Motor neuron (in vitro differentiated cells): Measurements from ENCODE around the gene ARL6IP5. TPM values are rescaled to one million over a fixed set of nuclear protein-coding genes. Genes with fewer than 3 reads are reported as not detected.

Experiments used
- ATAC-seq, 8 experiments: fragments of 200-7000 bp; cut with Tn5 transposase; replicated peaks in 6 of 8; 2 replicates each; pipeline ENCODE4 v1.8.0; 2021; ENCODE audit warnings: mild to moderate bottlenecking in 8 of 8, moderate library complexity in 8 of 8
- H3K27ac ChIP-seq, 2 donors: fragments of 250-450 bp; sonication (Bioruptor Pico); 2 replicates each; pipeline ENCODE4 v1.9.0; 2021; ENCODE audit warnings: antibody characterized with exemption in 2 of 2, mild to moderate bottlenecking in 2 of 2, moderate library complexity in 1 of 2
- H3K4me1 ChIP-seq, 2 donors: fragments of 250-450 bp; sonication (Bioruptor Pico); replicated peaks in 1 of 2; 2 replicates each; pipeline ENCODE4 v1.6.1; 2021; ENCODE audit warnings: antibody characterized with exemption in 2 of 2, mild to moderate bottlenecking in 2 of 2, moderate library complexity in 1 of 2
- H3K4me3 ChIP-seq, 5 donors: fragments of 250-450 bp; sonication (Bioruptor Pico); 2 replicates each; pipeline ENCODE4 v1.9.0; 2021; ENCODE audit warnings: antibody characterized with exemption in 5 of 5, mild to moderate bottlenecking in 5 of 5, moderate library complexity in 4 of 5
- WGBS, 10 experiments: fragments of 450-650 bp; shearing (Covaris generic); methylation state at CpG; one replicate each; pipeline ENCODE4 v1.0.0; 2022; 5-methylcytosine and 5-hydroxymethylcytosine counted together
- in situ Hi-C, 9 experiments: fragments of 400-800 bp; cut with MboI; loops; one replicate each; pipeline ENCODE4 v1.15.0; 2021; ENCODE audit warnings: low sequenced_read_pairs in 9 of 9, low pct_unique_long_range_greater_than_20kb in 2 of 9; ENCODE audit not compliant: unreplicated experiment in 9 of 9
- total RNA-seq, 8 experiments: library from RNA; unstranded; fragments of 300-600 nt; gene quantifications; 2 replicates each; pipeline versions ENCODE4 v1.2.3 to v1.2.4, GENCODE V29; 2022

Gene ARL6IP5
- 100 to 1,000 TPM in 2 of 8 experiments, 10 to 100 TPM in 6; 50.9 to 181 (median 77.8) TPM for total RNA-seq

- ATAC-seq, result peak; percentile 42 to 76 (median 68)
- in situ Hi-C loops, result no loop called here
- Histone ChIP-seq H3K4me3 (peak within 1 kb of the TSS; percentile 57 to 88 (median 71)), H3K27ac (peak within 1 kb of the TSS; percentile 54 to 59), H3K4me1 (peaks cover 24 to 43% of the 10 kb centered on the region in 2 donors)
- 0 to 15% (median 2%) methylated on average over 1 to 19 of the region's 32 CpGs; no CpG with 5 or more reads in 1 of the 10 experiments for WGBS, 10 experiments
These were observed at the start of gene ARL6IP5 for GRCh38 chr3:69084326-69085167. Gene ARL6IP5, plus strand, starts transcription at chr3:69084937. Its CDS starts 111 bp downstream, at chr3:69085048.

- in situ Hi-C loops, result no loop called here
- H3K4me1 ChIP-seq, result peaks cover 0 to 15% of the 10 kb centered on the region in 2 donors
- H3K4me3 ChIP-seq, result no peak overlapping the region
- 53 to 100% (median 83%) methylated on average over 1 to 2 of the region's 2 CpGs; no CpG with 5 or more reads in 1 of the 10 experiments for WGBS, 10 experiments
- no peak overlapping the region for H3K27ac ChIP-seq
- no peak for ATAC-seq
These were observed 40.1 kb upstream of the ARL6IP5 start for GRCh38 chr3:69044608-69045007.

DNA sequence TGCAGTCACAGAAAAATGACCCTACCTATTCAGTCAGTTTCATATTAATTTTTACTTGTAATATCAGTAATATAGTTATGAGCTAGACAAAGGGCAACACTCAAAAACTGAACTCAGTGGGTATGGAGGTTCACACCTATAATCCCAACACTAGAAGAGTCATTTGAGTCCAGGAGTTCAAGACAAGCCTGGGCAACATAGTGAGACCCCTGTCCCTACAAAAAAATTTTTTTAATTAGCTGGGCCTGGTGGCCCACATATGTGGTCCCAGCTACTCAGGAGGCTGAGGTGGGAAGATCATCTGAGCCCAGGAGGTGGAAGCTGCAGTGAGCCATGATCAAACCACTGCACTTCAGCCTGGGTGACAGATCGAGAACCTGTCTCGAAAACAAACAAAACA lies 35.7 kb upstream of the ARL6IP5 start:
- Histone ChIP-seq H3K27ac (no peak overlapping the region), H3K4me3 (no peak overlapping the region), H3K4me1 (peaks cover 6 to 29% of the 10 kb centered on the region in 2 donors)
- in situ Hi-C loops, result no loop called here
- WGBS, 10 experiments, result 100% methylated on average over 1 to 2 of the region's 2 CpGs; no CpG with 5 or more reads in 5 of the 10 experiments
- ATAC-seq, result no peak

- in situ Hi-C loops, result no loop called here
These were observed 32.8 kb upstream of the ARL6IP5 start, which contains the start of gene TMF1 for GRCh38 chr3:69051756-69052471. Gene TMF1, minus strand, starts transcription at chr3:69052333. Its CDS starts 247 bp downstream, at chr3:69052086.

DNA sequence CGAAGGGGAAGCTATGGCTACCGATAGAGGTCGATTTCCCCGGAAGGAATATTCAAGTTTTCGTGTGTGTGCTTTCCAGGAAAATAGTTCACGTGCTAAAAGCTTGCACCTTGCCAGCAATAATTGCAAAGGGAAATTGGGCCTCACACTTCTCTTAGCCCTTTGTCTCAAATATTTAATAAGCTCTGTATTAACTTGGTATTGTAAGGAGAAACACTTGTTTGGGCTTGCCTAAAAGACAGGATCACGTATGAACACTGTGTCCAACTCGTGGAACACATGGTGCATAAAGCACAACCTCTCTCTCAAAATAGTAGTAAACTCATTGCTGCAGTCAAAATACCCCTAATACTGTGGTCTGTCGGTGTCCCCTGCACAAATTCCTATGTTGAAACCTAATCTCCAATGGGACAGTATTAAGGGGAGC lies 32.3 kb upstream of the ARL6IP5 start:
- WGBS, 10 experiments, result 2 to 29% (median 9%) methylated on average over 1 to 8 of the region's 9 CpGs; no CpG with 5 or more reads in 4 of the 10 experiments
- peak overlapping the region; percentile 65 to 94 (median 79) for H3K4me3 ChIP-seq
- in situ Hi-C loops, result no loop called here
- peak overlapping the region; percentile 81 to 97 for H3K27ac ChIP-seq
- H3K4me1 ChIP-seq, result peaks cover 6 to 17% of the 10 kb centered on the region in 2 donors
- peak; percentile 0 to 7 (median 5) for ATAC-seq

More at GRCh38 chr3:69051756-69052471, 32.8 kb upstream of the ARL6IP5 start, which contains the start of gene TMF1:
- 0 to 2% (median 1%) methylated on average over 1 to 26 of the region's 45 CpGs; no CpG with 5 or more reads in 3 of the 10 experiments for WGBS, 10 experiments
- Histone ChIP-seq H3K27ac (peak within 1 kb of the TSS; percentile 93 to 97), H3K4me1 (peaks cover 6 to 23% of the 10 kb centered on the region in 2 donors), H3K4me3 (peak within 1 kb of the TSS; percentile 65 to 94 (median 79))
- ATAC-seq, result peak; percentile 88 to 97 (median 95)

GRCh38 chr3:69058180-69058946 lies 26.4 kb upstream of the ARL6IP5 start:
- WGBS, 10 experiments, result 88 to 100% (median 100%) methylated on average over 1 to 3 of the region's 3 CpGs
- ATAC-seq, result no peak
- no peak overlapping the region for H3K4me3 ChIP-seq
- H3K27ac ChIP-seq, result no peak overlapping the region
- in situ Hi-C loops, result no loop called here
- no peaks in the 10 kb centered on the region for H3K4me1 ChIP-seq

GRCh38 chr3:69058947-69059224 lies 25.9 kb upstream of the ARL6IP5 start:
- H3K4me1 ChIP-seq, result no peaks in the 10 kb centered on the region
- no peak for ATAC-seq
- 70 to 100% (median 95%) methylated on average over 1 to 2 of the region's 2 CpGs; no CpG with 5 or more reads in 1 of the 10 experiments for WGBS, 10 experiments
- no peak overlapping the region for H3K4me3 ChIP-seq
- H3K27ac ChIP-seq, result no peak overlapping the region
- in situ Hi-C loops, result no loop called here

DNA sequence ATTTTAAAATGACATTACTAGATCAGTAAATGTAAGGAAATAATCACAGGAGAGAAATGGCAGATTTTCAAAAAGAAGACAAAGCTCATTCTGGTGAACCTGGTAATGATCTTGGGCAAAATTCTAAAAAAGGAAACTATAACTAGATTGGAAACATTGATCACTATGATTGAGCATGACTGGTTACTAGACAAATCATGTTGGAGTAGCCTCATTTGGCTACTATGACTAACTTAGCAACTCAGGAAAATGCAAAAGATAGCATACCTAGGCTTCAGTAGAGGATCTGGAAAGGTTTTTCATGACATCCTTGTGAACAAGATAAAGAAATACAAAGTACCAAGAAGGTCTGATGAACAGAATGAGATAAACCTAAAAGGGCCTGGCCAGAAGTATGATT lies 25.0 kb upstream of the ARL6IP5 start:
- in situ Hi-C loops, result no loop called here
- no peak overlapping the region for H3K27ac ChIP-seq
- H3K4me3 ChIP-seq, result no peak overlapping the region
- no peaks in the 10 kb centered on the region for H3K4me1 ChIP-seq
- no peak for ATAC-seq

GRCh38 chr3:69063636-69064035 lies 21.1 kb upstream of the ARL6IP5 start:
- Histone ChIP-seq H3K27ac (no peak overlapping the region), H3K4me3 (no peak overlapping the region), H3K4me1 (no peaks in the 10 kb centered on the region)
- in situ Hi-C loops, result no loop called here
- ATAC-seq, result no peak
- 89 to 100% (median 92%) methylated on average over 2 of the region's 2 CpGs; no CpG with 5 or more reads in 1 of the 10 experiments for WGBS, 10 experiments

DNA sequence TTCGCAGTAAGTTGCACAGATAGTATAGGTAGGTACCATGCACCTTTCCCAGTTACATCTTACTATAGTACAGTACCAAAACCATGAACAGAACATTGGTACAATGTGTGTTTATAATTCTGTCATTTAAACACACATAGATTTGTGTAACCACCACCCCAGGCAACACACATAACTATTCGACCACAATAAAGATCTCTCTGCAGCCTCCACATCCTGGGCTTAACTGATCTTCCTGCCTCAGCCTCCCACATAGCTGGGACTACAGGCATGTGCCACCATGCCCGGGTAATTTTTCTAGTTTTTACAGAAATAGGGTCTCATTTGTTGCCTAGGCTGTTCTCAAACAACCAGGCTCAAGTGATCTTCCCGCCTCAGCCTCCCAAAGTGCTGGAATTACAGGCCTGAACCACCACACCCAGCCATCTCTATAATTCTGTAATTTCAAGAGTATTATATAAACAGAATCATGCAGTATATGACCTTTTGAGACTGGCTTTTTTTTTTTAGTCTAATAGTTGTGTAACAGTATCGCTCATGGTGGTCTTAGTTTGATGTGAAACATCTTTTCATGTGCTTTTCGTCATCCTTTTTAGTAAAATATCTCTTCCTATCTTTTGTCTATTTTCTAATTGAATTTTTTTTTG lies 19.3 kb upstream of the ARL6IP5 start:
- no peak for ATAC-seq

DNA sequence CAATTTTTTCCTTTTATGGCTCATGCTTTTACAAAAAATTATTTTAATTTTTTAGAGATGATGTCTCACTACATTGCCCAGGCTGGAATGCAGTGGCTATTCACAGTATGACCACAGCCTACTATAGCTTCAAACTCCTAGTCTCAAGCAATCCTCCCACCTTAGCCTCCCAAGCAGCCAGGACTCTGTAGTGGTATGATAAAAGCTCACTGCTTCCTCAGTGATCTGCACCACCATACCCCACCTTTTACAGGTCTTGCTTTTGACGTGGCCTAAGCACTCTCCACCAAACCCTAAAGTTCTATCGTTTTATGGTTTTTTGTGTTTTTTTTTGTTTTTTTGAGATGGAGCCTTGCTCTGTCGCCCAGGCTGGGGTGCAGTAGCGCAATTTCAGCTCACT lies 18.6 kb upstream of the ARL6IP5 start:
- no peaks in the 10 kb centered on the region for H3K4me1 ChIP-seq
- ATAC-seq, result no peak
- no peak overlapping the region for H3K4me3 ChIP-seq
- H3K27ac ChIP-seq, result no peak overlapping the region
- in situ Hi-C loops, result no loop called here
- 50 to 100% (median 100%) methylated on average over 1 to 4 of the region's 4 CpGs; no CpG with 5 or more reads in 3 of the 10 experiments for whole genome bisulfite sequencing, 10 experiments

More for the DNA sequence above, 19.3 kb upstream of the ARL6IP5 start:
- Histone ChIP-seq H3K27ac (no peak overlapping the region), H3K4me1 (no peaks in the 10 kb centered on the region), H3K4me3 (no peak overlapping the region)
- in situ Hi-C loops, result no loop called here
- 86 to 100% (median 95%) methylated on average over 2 to 6 of the region's 6 CpGs for WGBS, 10 experiments

DNA sequence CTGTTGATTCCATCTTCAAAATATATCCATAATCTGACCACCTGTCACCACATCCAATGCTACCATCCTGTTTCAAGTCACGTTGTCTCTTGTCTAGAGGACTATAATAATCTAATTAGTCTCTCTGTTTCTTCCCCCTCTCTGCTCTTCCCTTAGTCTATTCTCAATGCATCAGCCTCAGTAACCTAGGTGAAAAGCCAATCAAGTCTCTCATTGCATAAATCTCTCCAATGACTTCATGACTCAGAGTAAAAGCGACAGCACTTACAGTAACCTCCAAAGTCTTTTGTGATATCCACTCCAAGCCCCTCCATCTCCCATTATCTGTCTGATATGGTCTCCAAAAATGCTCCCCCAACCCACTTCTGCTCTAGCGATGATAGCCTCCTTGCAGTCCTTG lies 11.8 kb upstream of the ARL6IP5 start:
- Histone ChIP-seq H3K4me3 (no peak overlapping the region), H3K4me1 (no peaks in the 10 kb centered on the region), H3K27ac (no peak overlapping the region)
- in situ Hi-C loops, result no loop called here
- 67 to 100% (median 95%) methylated on average over 1 to 3 of the region's 3 CpGs; no CpG with 5 or more reads in 1 of the 10 experiments for WGBS, 10 experiments
- no peak for ATAC-seq
